Transverse colon (tissue), 3 donors: Measurements from ENCODE around the gene CHMP1A.
"Not testable (repeated sequence)": the region's sequence is repeated elsewhere in the genome, so short reads cannot be mapped to it uniquely, and the experiment has no call there.

ENCODE experiments used
- POLR2A ChIP-seq: fragments of 450-650 bp; IDR thresholded peaks from one replicate; pipeline ENCODE4 v1.6.1; 2016; ENCODE audit warnings: antibody characterized with exemption, mild to moderate bottlenecking, moderate library complexity
- TF ChIP-seq, protein P1 (sequence below), 5 experiments: fragments of 200-600 bp in 3 of 5; fragments of 450-650 bp in 2 of 5; sonication (generic) in 3 of 5; IDR thresholded peaks; 1 replicate in 2 of 5; 2 replicates in 3 of 5; pipeline ENCODE4 v1.5.1; 2016 to 2017; ENCODE audit warnings: antibody characterized with exemption in 5 of 5, inconsistent platforms in 3 of 5, mild to moderate bottlenecking in 2 of 5, moderate library complexity in 1 of 5

DNA sequence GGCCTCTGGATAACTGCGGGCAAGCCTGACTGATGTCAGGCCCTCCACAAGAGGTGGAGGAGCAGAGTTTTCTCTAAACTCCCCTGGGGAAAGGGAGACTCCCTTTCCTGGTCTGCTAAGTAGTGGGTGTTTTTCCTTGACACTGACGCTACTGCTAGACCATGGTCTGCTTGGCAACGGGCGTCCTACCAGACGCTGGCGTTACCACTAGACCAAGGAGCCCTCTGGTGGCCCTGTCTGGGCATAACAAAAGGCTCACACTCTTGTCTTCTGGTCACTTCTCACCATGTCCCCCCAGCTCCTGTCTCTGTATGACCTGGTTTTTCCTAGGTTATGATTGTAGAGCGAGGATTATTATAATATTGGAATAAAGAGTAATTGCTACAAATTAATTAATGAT is 9.5 kb upstream of the CHMP1A start:
- TF ChIP-seq, protein P1, sequence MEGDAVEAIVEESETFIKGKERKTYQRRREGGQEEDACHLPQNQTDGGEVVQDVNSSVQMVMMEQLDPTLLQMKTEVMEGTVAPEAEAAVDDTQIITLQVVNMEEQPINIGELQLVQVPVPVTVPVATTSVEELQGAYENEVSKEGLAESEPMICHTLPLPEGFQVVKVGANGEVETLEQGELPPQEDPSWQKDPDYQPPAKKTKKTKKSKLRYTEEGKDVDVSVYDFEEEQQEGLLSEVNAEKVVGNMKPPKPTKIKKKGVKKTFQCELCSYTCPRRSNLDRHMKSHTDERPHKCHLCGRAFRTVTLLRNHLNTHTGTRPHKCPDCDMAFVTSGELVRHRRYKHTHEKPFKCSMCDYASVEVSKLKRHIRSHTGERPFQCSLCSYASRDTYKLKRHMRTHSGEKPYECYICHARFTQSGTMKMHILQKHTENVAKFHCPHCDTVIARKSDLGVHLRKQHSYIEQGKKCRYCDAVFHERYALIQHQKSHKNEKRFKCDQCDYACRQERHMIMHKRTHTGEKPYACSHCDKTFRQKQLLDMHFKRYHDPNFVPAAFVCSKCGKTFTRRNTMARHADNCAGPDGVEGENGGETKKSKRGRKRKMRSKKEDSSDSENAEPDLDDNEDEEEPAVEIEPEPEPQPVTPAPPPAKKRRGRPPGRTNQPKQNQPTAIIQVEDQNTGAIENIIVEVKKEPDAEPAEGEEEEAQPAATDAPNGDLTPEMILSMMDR (IDR thresholded peaks at IDR 0.05): peak in 2 of 5 experiments; percentile 12 to 26
- not testable (repeated sequence) for TF ChIP-seq POLR2A
